D721Med (cell line): Measurements from ENCODE around the gene TMEM271.

Experiments used
- DNase-seq: peaks from one replicate; pipeline ENCODE4 v3.0.0; 2011; ENCODE audit warnings: low spot score; ENCODE audit not compliant: insufficient read length
- FAIRE-seq: peaks from 2 replicates; lab custom pipeline; 2011; peaks lifted over from hg19 to GRCh38; lab: Jason Lieb, UNC
- CTCF ChIP-seq: IDR thresholded peaks from 2 replicates; pipeline ENCODE4 v1.5.1; 2012; ENCODE audit warnings: mild to moderate bottlenecking, control low read depth; ENCODE audit not compliant: insufficient read depth; ENCODE audit errors: missing control alignments

Gene TMEM271

DNA sequence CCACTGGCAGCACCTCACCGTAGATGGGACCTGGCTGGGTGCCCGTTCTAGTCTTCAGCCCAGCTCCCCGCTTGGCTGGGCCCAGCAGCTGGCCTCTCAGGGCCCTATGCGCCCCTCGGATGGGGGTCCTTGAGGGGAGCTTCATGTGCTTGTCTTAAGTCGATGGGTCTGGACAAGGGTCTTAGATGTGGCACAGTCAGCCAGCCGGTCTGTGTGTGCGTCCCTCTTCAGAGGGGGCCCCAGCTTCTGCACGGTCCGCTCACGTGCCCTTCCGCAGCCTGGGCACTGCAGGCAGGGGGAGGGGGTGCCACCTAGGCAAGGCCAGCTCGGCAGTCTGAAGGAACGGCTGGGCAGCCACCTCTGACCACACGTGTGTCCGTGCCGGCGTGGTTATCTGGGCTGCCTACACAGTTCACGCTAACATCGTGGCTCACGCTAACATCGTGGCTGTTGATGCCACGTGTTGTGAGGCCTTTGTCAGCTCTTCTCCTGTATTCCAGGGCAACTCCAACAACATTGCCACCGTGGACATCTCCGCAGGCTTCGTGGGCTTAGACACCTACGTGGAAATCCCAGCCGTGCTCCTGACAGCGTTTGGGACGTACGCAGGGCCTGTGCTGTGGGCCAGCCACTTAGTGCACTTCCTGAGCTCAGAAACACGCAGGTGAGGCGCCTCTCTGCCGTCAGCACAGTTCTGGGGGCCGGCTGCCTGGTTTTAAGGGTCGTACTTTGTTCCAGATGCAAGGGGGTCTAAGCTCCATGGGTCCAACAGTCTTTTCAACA, 42.6 kb downstream of the TMEM271 start:
- no peak for DNase-seq

DNA sequence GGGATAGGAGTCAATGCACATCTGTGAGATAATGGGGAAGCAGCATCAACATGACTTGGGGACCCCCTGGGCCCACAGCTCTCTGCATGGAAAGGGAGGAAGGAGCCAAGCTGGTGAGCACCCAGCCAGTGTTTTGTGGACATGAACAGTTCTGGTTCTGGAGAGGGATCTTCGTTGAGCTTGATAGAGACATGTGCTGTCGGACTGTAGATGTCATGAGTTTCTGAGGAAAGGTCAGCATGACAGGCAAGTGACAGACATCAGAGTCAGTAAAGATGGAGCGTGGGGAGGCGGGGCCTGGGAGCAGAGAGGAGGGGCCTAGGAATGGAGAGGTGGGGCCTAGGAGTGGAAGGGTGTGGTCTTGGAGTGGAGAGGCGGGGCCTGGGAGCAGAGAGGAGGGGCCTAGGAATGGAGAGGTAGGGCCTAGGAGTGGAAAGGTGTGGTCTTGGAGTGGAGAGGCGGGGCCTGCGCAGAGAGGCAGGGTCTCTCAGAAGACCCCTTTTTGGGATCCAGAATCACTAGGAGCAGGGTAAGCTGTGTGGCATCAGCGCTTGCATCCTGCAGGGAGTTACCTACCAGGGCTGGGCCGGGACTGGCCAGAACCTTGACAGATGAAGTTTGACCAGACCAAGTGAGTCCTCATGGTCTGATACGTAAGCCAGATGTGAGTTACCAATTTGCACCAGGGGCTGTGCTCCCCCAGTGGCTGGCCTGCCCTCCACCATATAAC, 43.3 kb downstream of the TMEM271 start:
- no peak for TF ChIP-seq CTCF
- no peak for DNase-seq
- FAIRE-seq, result no peak

More for the DNA sequence above, 42.6 kb downstream of the TMEM271 start:
- FAIRE-seq, result no peak
- TF ChIP-seq CTCF, result no peak

GRCh38 chr4:531721-532565, 44.2 kb downstream of the TMEM271 start:
- FAIRE-seq (no peak), DNase-seq (no peak)
- TF ChIP-seq CTCF, result no peak

DNA sequence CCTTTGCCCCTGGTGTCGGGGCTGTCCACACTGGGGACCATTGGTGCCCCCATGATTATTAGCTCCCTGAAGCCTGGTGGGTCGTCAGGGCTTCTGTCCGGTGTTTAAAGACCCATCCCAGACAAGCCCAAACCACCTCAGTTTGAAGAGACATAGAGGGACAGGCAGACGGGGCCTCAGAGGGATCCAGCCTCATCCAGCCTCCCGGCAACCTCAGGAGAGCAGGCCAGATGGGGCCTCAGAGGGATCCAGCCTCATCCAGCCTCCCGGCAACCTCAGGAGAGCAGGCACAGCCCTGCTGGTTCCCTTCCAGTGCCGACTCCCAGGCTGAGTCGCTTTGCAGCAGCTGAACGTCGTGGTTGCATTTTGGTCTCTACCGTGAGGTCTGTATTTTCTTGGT, 45.0 kb downstream of the TMEM271 start:
- FAIRE-seq (no peak), DNase-seq (no peak)
- TF ChIP-seq CTCF, result no peak

GRCh38 chr4:530017-530781, 45.9 kb downstream of the TMEM271 start:
- DNase-seq, result peak; percentile 84
- TF ChIP-seq CTCF, result no peak
- peak; percentile 70 for FAIRE-seq

DNA sequence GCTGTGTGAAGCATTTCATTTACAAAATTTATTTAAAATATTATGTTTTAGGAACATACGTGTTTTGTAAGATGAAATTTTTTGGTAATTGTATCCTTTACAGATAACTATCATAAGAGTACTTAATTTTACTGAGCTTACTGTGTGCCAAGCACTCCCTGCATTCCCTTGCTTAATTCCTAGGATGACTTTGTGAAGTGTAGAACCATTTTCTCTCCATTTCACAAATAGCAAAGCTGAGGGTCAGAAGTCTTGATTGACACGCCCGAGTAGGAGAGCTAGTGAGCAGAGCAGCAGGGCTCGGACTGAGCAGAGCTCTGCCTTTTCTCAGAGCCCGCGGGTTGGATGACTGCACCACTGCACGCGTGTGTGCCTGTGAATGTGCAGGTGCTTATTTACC, 46.5 kb downstream of the TMEM271 start:
- FAIRE-seq, result no peak
- no peak for DNase-seq
- TF ChIP-seq CTCF, result no peak
